Activated CD4-positive, CD25-positive, alpha-beta regulatory T cell treated with anti-CD3 and anti-CD28 coated beads, Interleukin-2, amount 50 U/mL, for 72 hours (primary cell): Measurements from ENCODE around the gene C6orf47.
"Not testable (repeated sequence)": the region's sequence is repeated elsewhere in the genome, so short reads cannot be mapped to it uniquely, and the experiment has no call there.

Experiments used
- DNase-seq: peaks from one replicate; pipeline ENCODE4 v3.0.0; 2021

Gene C6orf47, protein sequence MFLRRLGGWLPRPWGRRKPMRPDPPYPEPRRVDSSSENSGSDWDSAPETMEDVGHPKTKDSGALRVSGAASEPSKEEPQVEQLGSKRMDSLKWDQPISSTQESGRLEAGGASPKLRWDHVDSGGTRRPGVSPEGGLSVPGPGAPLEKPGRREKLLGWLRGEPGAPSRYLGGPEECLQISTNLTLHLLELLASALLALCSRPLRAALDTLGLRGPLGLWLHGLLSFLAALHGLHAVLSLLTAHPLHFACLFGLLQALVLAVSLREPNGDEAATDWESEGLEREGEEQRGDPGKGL

DNA sequence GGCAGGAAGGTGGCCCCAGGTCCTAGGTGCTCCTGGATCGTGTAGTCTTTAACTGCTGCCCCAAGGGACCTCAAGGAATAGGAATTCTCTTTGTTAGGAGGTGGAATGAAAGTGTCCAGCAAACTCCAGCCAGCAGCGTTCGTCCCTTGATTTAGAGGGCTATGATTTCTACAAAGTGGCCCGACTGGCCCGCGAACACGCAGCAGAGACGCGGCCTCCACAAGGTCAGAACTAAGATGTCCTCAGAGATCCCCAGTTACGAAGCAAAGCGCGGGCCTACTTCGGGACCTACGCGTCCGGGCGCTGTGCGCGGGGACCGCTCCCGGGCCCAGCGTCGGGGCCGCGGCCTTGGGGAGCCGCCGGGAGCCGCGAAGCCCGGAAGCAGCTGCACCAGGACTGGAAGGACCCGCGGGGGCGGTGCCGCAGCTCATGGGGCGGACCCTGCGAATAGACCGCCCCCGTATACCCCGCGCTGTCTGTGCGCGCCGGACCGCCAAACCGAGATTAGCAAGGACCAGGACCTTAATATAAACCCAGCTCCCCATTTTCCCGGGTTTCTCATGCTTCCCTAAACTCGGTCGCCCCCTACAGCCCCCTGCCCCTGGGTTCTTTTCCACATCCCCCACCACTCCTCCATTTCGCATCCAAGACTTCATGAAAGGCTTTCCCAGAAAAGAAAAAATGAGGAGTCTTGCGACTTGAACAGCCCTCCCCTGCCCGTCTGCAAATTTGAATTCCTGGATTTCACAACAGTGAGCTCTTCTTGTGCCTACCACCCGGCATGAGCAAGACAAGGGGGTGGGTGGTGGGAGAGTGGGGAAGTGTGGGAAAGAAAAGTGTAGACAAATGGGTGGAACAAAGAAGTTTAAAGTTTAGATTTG, at the start of gene C6orf47:
TSS of gene C6orf47 (minus strand) at position 398 of the 881 bp plus-strand sequence. CDS start 831 bp downstream, outside the sequence.
- DNase-seq: peak; percentile 77

- DNase-seq: not testable (repeated sequence)
These were observed 48.6 kb upstream of the C6orf47 start for GRCh38 chr6:31709157-31709556.

DNA sequence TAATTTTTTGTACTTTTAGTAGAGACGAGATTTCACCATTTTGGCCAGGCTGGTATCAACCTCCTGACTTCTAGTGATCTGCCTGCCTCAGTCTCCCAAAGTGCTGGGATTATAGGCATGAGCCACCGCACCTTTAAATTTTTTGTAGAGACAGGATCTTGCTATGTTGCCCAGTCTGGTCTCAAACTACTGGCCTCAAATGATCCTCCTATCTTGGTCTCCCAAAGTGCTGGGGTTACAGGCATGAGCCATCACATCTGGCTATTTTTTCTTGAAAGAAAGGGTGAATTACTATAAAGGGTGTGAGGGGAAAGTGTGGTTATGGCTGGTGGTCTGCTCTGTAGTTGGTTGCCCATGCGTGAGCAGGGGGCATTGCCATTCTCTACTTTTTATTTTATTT, 47.6 kb upstream of the C6orf47 start:
- no peak for DNase-seq

DNA sequence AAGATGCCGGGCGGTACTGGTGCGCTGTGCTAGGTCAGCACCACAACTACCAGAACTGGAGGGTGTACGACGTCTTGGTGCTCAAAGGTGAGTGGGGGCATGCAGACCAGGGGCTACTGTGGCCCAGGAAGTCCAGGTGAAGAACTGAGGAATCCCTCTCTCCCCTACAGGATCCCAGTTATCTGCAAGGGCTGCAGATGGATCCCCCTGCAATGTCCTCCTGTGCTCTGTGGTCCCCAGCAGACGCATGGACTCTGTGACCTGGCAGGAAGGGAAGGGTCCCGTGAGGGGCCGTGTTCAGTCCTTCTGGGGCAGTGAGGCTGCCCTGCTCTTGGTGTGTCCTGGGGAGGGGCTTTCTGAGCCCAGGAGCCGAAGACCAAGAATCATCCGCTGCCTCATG, 47.1 kb upstream of the C6orf47 start:
- no peak for DNase-seq

- no peak for DNase-seq
These were observed 46.0 kb upstream of the C6orf47 start, which contains the start of gene LY6G6F for GRCh38 chr6:31706599-31706998. Gene LY6G6F, plus strand, starts transcription at chr6:31706866. Its CDS starts 41 bp downstream, at chr6:31706907.

DNA sequence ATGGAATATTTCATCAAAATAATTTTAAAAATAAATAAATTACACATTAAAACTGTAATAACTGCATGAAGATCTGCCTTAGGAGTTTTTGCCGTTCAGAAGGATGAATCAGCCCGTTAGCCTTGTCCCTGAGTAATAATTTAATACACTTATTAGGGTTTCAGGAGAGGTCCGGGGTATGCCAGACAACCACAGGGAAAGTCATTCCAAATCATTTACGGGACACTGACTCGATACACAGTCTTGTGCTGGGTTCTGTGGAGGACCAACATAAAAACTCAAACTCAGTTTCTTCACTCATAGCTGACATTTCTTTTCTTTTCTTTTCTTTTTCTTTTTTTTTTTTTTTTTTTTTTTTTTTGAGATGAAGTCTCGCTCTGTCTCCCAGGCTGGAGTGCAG, 45.4 kb upstream of the C6orf47 start:
- DNase-seq: no peak

GRCh38 chr6:31702819-31703716, 42.5 kb upstream of the C6orf47 start, which contains the start of gene ABHD16A:
Gene ABHD16A, minus strand, starts transcription at chr6:31703324. Its CDS starts 43 bp downstream, at chr6:31703281.
- peak; percentile 95 for DNase-seq

DNA sequence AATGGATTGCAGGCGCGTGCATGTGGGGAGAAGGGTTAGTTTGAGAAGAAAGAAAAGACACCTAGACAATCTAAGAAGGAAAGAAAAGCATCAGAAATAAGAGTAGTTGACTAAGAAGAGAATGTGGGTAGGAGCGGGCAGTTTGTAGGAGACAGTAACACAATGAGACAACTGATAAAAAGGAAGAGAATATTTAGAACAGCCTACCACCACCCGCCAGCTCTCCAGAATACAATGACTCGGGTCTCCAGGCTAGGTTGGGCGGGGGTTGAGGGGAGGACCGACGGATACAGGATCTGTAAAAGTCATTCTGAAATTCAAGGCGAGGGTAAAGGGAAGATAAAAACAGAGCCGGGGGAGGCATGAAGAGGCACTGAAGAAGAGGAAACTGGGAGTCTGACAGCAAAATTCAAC, 41.8 kb upstream of the C6orf47 start:
- DNase-seq: no peak

- DNase-seq: no peak
These were observed 41.3 kb upstream of the C6orf47 start for GRCh38 chr6:31701666-31702404.

- DNase-seq: no peak
These were observed 40.3 kb upstream of the C6orf47 start for GRCh38 chr6:31700740-31701401.

DNA sequence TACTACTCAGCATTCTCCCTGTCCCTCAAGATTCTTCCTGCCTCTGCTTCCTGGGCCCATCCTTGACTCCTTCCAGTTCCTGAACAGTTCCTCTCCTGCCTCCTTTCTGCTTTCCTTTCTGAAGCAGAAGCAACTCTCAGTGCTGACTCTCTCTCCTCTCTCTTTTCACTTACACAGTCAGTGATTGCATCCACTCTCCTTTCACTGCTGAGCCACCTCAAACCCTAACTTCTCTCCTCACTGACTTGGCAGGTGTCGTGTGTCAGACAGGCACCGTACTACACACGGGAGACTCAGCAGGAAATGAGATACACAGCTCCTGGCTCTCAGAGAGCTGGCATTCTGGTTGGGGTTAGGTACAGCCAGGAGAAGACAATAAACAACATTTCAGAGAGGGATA, 37.0 kb upstream of the C6orf47 start:
- DNase-seq: no peak

- no peak for DNase-seq
These were observed 33.0 kb upstream of the C6orf47 start for GRCh38 chr6:31693535-31693934.

GRCh38 chr6:31692886-31693285, 32.3 kb upstream of the C6orf47 start:
- no peak for DNase-seq

DNA sequence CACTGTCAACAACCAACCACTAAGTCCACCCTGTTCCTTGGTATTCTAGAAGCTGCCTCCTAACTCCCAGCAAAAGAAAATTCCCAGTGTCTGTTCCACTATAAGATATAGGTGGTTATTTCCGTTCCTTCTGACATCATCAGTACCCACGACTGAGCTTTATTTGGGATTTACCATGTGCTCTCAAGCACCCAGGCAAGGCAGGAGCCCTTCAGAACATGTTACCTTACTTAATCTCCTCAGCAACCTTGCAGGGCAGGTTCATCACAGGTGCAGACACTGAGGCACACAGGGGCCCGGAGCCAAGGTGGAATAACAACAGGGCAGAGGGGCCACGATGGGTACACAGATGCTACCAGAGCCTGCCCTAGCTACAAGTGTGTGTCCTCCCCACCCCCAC, 31.8 kb upstream of the C6orf47 start:
- DNase-seq: no peak

DNA sequence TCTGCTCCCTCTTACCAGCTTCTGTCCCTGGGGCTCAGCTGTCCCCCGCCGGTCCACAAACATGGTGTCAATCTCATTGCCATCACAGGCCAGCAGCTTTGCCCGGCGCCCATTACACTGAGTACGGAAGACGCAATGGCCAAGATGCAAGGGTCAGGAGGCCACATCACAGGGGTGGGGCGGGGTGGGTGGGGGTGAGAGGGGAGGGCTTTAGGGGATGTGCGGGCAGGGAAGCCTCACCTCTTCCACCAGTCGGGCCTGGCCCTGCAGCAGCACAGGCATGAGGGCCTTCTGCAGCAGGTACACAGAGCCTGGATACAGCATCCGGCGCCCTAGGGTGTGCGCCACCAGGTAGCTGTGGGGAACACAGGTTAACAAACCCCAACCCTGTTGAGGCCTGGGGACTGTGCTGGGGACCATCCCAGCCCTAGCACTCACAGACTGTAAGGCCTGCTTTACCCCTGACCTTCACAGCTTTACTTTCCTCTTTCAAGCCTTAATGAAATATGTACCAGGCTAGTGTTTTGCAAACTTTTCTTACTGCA, 31.1 kb upstream of the C6orf47 start:
- no peak for DNase-seq

GRCh38 chr6:31691078-31691463, 30.5 kb upstream of the C6orf47 start:
- DNase-seq: no peak

DNA sequence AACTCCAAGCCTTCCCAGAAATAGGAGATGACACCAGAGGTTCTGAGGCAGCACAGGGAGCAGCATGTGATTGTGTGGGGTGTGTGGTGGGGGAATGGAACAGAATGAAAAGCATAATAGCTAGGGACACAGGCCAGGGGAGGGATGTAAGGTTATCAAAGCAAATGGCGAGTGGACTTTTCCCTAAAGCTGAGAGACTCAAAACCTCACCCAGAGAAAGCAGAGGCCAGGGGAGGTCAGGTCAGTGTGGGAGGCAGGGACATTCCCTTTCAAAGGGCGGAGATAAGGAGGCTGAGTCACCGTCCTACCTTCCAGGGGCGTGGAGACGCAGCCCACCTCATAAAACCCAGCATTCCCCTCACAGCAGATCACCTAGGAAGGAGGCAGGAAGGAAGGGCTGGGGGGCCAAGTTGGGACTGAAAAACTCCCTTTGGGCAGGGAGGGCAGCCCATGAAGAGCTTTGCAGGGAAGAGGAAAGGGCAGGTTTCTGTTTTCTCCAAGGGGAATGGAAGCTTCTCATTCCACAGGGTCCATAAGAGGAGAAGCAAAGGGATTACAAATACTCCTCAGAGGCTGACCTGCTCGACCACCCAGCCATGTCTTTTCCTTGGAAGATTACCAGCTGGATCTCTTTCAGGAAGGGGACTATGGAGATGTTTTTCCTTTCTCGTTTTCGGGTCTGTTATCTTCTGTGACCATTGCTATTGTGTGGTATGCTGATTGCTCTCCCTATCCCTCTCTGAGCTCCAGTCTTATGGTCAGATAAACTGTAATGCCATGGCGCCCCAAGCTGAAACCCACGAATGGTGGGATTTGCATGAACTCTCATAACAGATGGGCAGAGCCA, 29.9 kb upstream of the C6orf47 start:
- no peak for DNase-seq

GRCh38 chr6:31689249-31690110, 28.9 kb upstream of the C6orf47 start:
- no peak for DNase-seq
